ENCODE measurements around the gene SAE1.

Gene SAE1

GRCh38 chr19:47130120-47130588 lies 481 bp upstream of the SAE1 start:
- Histone ChIP-seq H4K91ac (ENCODE audit: low read length) (no peak overlapping the region), H2AK5ac (ENCODE audit: low read length, severe bottlenecking) (no peak overlapping the region), H3K36me3 (ENCODE audit: control insufficient read depth in 1 of 2, insufficient read depth in 2 of 2, low read depth in 1 of 2, low read length in 2 of 2) (peaks cover 0 to 7% of the 10 kb centered on the region in 2 experiments), H3K4me1 (ENCODE audit: control insufficient read depth, insufficient read depth, low read depth, low read length) (peaks cover 6% of the 10 kb centered on the region), H2BK12ac (ENCODE audit: low read length in 2 of 2) (peak overlapping the region in 1 of 2 experiments; percentile 33), H3K9me3 (ENCODE audit: control insufficient read depth, low read length) (no peaks in the 10 kb centered on the region), H2AFZ (ENCODE audit: low read depth, low read length) (no peak overlapping the region), H3K79me1 (replicated peaks; ENCODE audit: low read length, poor library complexity, severe bottlenecking) (no peaks in the 10 kb centered on the region), H3K27ac (ENCODE audit: low read length, poor library complexity, severe bottlenecking) (no peak overlapping the region), H2BK5ac (ENCODE audit: low read depth, low read length, poor library complexity, severe bottlenecking) (no peak overlapping the region), H3K14ac (ENCODE audit: low read length in 2 of 2) (no peak overlapping the region), H3K4ac (ENCODE audit: low read depth in 1 of 2, low read length in 2 of 2) (peak overlapping the region in 1 of 2 experiments; percentile 94), H2BK120ac (ENCODE audit: low read depth, low read length) (no peak overlapping the region), H2BK15ac (ENCODE audit: low read depth, poor library complexity, severe bottlenecking) (no peak overlapping the region), H3K9ac (ENCODE audit: low read length) (peak overlapping the region; percentile 46), H3K27me3 (ENCODE audit: control insufficient read depth in 1 of 2, insufficient read depth in 1 of 2, low read length in 2 of 2) (no peaks in the 10 kb centered on the region), H3K18ac (ENCODE audit: low read depth in 1 of 2, low read length in 2 of 2) (no peak overlapping the region), H3K4me2 (ENCODE audit: low read length, poor library complexity, severe bottlenecking) (no peak overlapping the region), H3K4me3 (ENCODE audit: insufficient read depth in 1 of 2, low read depth in 1 of 2, low read length in 2 of 2) (peak overlapping the region in 1 of 2 experiments; percentile 92), H3K23ac (ENCODE audit: low read length in 2 of 2) (no peak overlapping the region), H4K8ac (ENCODE audit: low read length) (no peak overlapping the region)
- DNase-seq: no peak
- 81% methylated on average over 8 of the region's 8 CpGs for WGBS

GRCh38 chr19:47132194-47132852 lies 1.7 kb downstream of the SAE1 start:
- Histone ChIP-seq H3K36me3 (ENCODE audit: control insufficient read depth in 1 of 2, insufficient read depth in 2 of 2, low read depth in 1 of 2, low read length in 2 of 2) (peaks cover 0 to 7% of the 10 kb centered on the region in 2 experiments), H3K18ac (ENCODE audit: low read depth in 1 of 2, low read length in 2 of 2) (no peak overlapping the region), H4K8ac (ENCODE audit: low read length) (no peak overlapping the region), H2BK15ac (ENCODE audit: low read depth, poor library complexity, severe bottlenecking) (no peak overlapping the region), H3K23ac (ENCODE audit: low read length in 2 of 2) (no peak overlapping the region), H2BK5ac (ENCODE audit: low read depth, low read length, poor library complexity, severe bottlenecking) (no peak overlapping the region), H3K9ac (ENCODE audit: low read length) (peak overlapping the region; percentile 96), H4K91ac (ENCODE audit: low read length) (no peak overlapping the region), H3K9me3 (ENCODE audit: control insufficient read depth, low read length) (no peaks in the 10 kb centered on the region), H3K4me2 (ENCODE audit: low read length, poor library complexity, severe bottlenecking) (peak overlapping the region; percentile 25), H3K79me1 (replicated peaks; ENCODE audit: low read length, poor library complexity, severe bottlenecking) (no peaks in the 10 kb centered on the region), H3K27ac (ENCODE audit: low read length, poor library complexity, severe bottlenecking) (no peak overlapping the region), H2AK5ac (ENCODE audit: low read length, severe bottlenecking) (no peak overlapping the region), H2BK12ac (ENCODE audit: low read length in 2 of 2) (no peak overlapping the region), H3K27me3 (ENCODE audit: control insufficient read depth in 1 of 2, insufficient read depth in 1 of 2, low read length in 2 of 2) (no peaks in the 10 kb centered on the region), H3K4me3 (ENCODE audit: insufficient read depth in 1 of 2, low read depth in 1 of 2, low read length in 2 of 2) (peak overlapping the region in 1 of 2 experiments; percentile 92), H2AFZ (ENCODE audit: low read depth, low read length) (no peak overlapping the region), H3K14ac (ENCODE audit: low read length in 2 of 2) (no peak overlapping the region), H3K4ac (ENCODE audit: low read depth in 1 of 2, low read length in 2 of 2) (no peak overlapping the region), H2BK120ac (ENCODE audit: low read depth, low read length) (no peak overlapping the region), H3K4me1 (ENCODE audit: control insufficient read depth, insufficient read depth, low read depth, low read length) (peaks cover 6% of the 10 kb centered on the region)
- 81% methylated on average over 4 of the region's 7 CpGs for WGBS
- DNase-seq: no peak

GRCh38 chr19:47133021-47133471 lies 2.4 kb downstream of the SAE1 start:
- H3K9me3 ChIP-seq (ENCODE audit: control insufficient read depth, low read length): no peaks in the 10 kb centered on the region
- H4K91ac ChIP-seq (ENCODE audit: low read length): no peak overlapping the region
- H3K36me3 ChIP-seq (ENCODE audit: control insufficient read depth in 1 of 2, insufficient read depth in 2 of 2, low read depth in 1 of 2, low read length in 2 of 2): peaks cover 0 to 7% of the 10 kb centered on the region in 2 experiments
- H3K14ac ChIP-seq (ENCODE audit: low read length in 2 of 2): no peak overlapping the region
- H2AFZ ChIP-seq (ENCODE audit: low read depth, low read length): no peak overlapping the region
- no peaks in the 10 kb centered on the region for H3K79me1 ChIP-seq (replicated peaks; ENCODE audit: low read length, poor library complexity, severe bottlenecking)
- no peak overlapping the region for H2BK12ac ChIP-seq (ENCODE audit: low read length in 2 of 2)
- WGBS: 95% methylated on average over 11 of the region's 11 CpGs
- no peak overlapping the region for H2BK15ac ChIP-seq (ENCODE audit: low read depth, poor library complexity, severe bottlenecking)
- no peak overlapping the region for H3K18ac ChIP-seq (ENCODE audit: low read depth in 1 of 2, low read length in 2 of 2)
- no peak overlapping the region for H3K4ac ChIP-seq (ENCODE audit: low read depth in 1 of 2, low read length in 2 of 2)
- no peak overlapping the region for H3K27ac ChIP-seq (ENCODE audit: low read length, poor library complexity, severe bottlenecking)
- no peaks in the 10 kb centered on the region for H3K27me3 ChIP-seq (ENCODE audit: control insufficient read depth in 1 of 2, insufficient read depth in 1 of 2, low read length in 2 of 2)
- H2AK5ac ChIP-seq (ENCODE audit: low read length, severe bottlenecking): no peak overlapping the region
- H3K4me3 ChIP-seq (ENCODE audit: insufficient read depth in 1 of 2, low read depth in 1 of 2, low read length in 2 of 2): no peak overlapping the region
- DNase-seq: no peak
- H4K8ac ChIP-seq (ENCODE audit: low read length): no peak overlapping the region
- peak overlapping the region; percentile 96 for H3K9ac ChIP-seq (ENCODE audit: low read length)
- no peak overlapping the region for H3K4me2 ChIP-seq (ENCODE audit: low read length, poor library complexity, severe bottlenecking)
- H3K23ac ChIP-seq (ENCODE audit: low read length in 2 of 2): no peak overlapping the region
- H2BK5ac ChIP-seq (ENCODE audit: low read depth, low read length, poor library complexity, severe bottlenecking): no peak overlapping the region
- H3K4me1 ChIP-seq (ENCODE audit: control insufficient read depth, insufficient read depth, low read depth, low read length): peaks cover 6% of the 10 kb centered on the region
- H2BK120ac ChIP-seq (ENCODE audit: low read depth, low read length): no peak overlapping the region

- H2BK15ac ChIP-seq (ENCODE audit: low read depth, poor library complexity, severe bottlenecking): no peak overlapping the region
- peak overlapping the region in 1 of 2 experiments; percentile 36 for H3K4me3 ChIP-seq (ENCODE audit: insufficient read depth in 1 of 2, low read depth in 1 of 2, low read length in 2 of 2)
- H3K4me2 ChIP-seq (ENCODE audit: low read length, poor library complexity, severe bottlenecking): peak overlapping the region; percentile 30
- no peak overlapping the region for H4K8ac ChIP-seq (ENCODE audit: low read length)
- H3K9ac ChIP-seq (ENCODE audit: low read length): peak overlapping the region; percentile 62
- peaks cover 4 to 15% of the 10 kb centered on the region in 2 experiments for H3K36me3 ChIP-seq (ENCODE audit: control insufficient read depth in 1 of 2, insufficient read depth in 2 of 2, low read depth in 1 of 2, low read length in 2 of 2)
- H3K4me1 ChIP-seq (ENCODE audit: control insufficient read depth, insufficient read depth, low read depth, low read length): peaks cover 6% of the 10 kb centered on the region
- H3K27me3 ChIP-seq (ENCODE audit: control insufficient read depth in 1 of 2, insufficient read depth in 1 of 2, low read length in 2 of 2): no peaks in the 10 kb centered on the region
- H4K91ac ChIP-seq (ENCODE audit: low read length): no peak overlapping the region
- 79% methylated on average over 2 of the region's 2 CpGs for WGBS
- no peak overlapping the region for H2AK5ac ChIP-seq (ENCODE audit: low read length, severe bottlenecking)
- no peak overlapping the region for H2BK12ac ChIP-seq (ENCODE audit: low read length in 2 of 2)
- peak overlapping the region in 1 of 2 experiments; percentile 26 for H3K23ac ChIP-seq (ENCODE audit: low read length in 2 of 2)
- no peak overlapping the region for H2AFZ ChIP-seq (ENCODE audit: low read depth, low read length)
- H3K9me3 ChIP-seq (ENCODE audit: control insufficient read depth, low read length): no peaks in the 10 kb centered on the region
- no peak overlapping the region for H3K18ac ChIP-seq (ENCODE audit: low read depth in 1 of 2, low read length in 2 of 2)
- no peak overlapping the region for H3K14ac ChIP-seq (ENCODE audit: low read length in 2 of 2)
- H3K79me1 ChIP-seq (replicated peaks; ENCODE audit: low read length, poor library complexity, severe bottlenecking): no peaks in the 10 kb centered on the region
- H3K27ac ChIP-seq (ENCODE audit: low read length, poor library complexity, severe bottlenecking): no peak overlapping the region
- no peak overlapping the region for H2BK120ac ChIP-seq (ENCODE audit: low read depth, low read length)
- H3K4ac ChIP-seq (ENCODE audit: low read depth in 1 of 2, low read length in 2 of 2): no peak overlapping the region
- no peak overlapping the region for H2BK5ac ChIP-seq (ENCODE audit: low read depth, low read length, poor library complexity, severe bottlenecking)
- no peak for DNase-seq
Measured at GRCh38 chr19:47134545-47134944, 3.9 kb downstream of the SAE1 start.
